H1 (cell line): ENCODE measurements around the gene UTRN. TPM values are rescaled to one million over a fixed set of nuclear protein-coding genes. Genes with fewer than 3 reads are reported as not detected.

Experiments
- CTCF ChIA-PET: fragments of 300-600 bp; sonication (Branson Sonifier 250); formaldehyde crosslinking; loops from one replicate; lab custom pipeline; 2021; ENCODE audit not compliant: partially characterized antibody; lab: Charles Lee
- POLR2A ChIA-PET: fragments of 300-600 bp; sonication (Branson Sonifier 250); formaldehyde crosslinking; loops from one replicate; lab custom pipeline; 2021; ENCODE audit warnings: inconsistent platforms; ENCODE audit not compliant: partially characterized antibody; lab: Charles Lee
- DNase-seq, 2 experiments: peaks; one replicate each; pipeline versions ENCODE4 v3.0.0 to v3.0.0-alpha.2; 2010 to 2022; ENCODE audit warnings: low spot score in 2 of 2, low read depth in 1 of 2, mixed read lengths in 1 of 2
- FAIRE-seq: peaks from 2 replicates; lab custom pipeline; 2011; peaks lifted over from hg19 to GRCh38; lab: Jason Lieb, UNC
- H2AFZ ChIP-seq: 2 replicates; pipeline ENCODE4 v1.8.1; 2012; ENCODE audit warnings: low read length, inconsistent platforms
- H2AK5ac ChIP-seq: 2 replicates; pipeline ENCODE4 v1.6.1; 2013; ENCODE audit warnings: low read depth, low read length
- H2BK120ac ChIP-seq: replicated peaks from 2 replicates; pipeline ENCODE3; 2013; ENCODE audit warnings: low read depth, low read length, inconsistent platforms
- H2BK12ac ChIP-seq: 2 replicates; pipeline ENCODE4 v1.6.1; 2013; ENCODE audit warnings: low read depth, low read length
- H2BK15ac ChIP-seq: 2 replicates; pipeline ENCODE4 v1.6.1; 2013; ENCODE audit warnings: low read length
- H2BK20ac ChIP-seq: 2 replicates; pipeline ENCODE4 v1.6.1; 2013; ENCODE audit warnings: low read length
- H2BK5ac ChIP-seq: 2 replicates; pipeline ENCODE4 v1.6.1; 2013; ENCODE audit warnings: low read depth, low read length
- H3K14ac ChIP-seq: 2 replicates; pipeline ENCODE4 v1.6.1; 2013; ENCODE audit warnings: inconsistent platforms; ENCODE audit not compliant: insufficient read length
- H3K18ac ChIP-seq: 2 replicates; pipeline ENCODE4 v1.6.1; 2013; ENCODE audit warnings: low read length; ENCODE audit errors: extremely low read depth
- H3K23ac ChIP-seq: 2 replicates; pipeline ENCODE4 v1.6.1; 2013; ENCODE audit warnings: inconsistent platforms; ENCODE audit not compliant: insufficient read length
- H3K23me2 ChIP-seq: 2 replicates; pipeline ENCODE4 v1.6.1; 2013; ENCODE audit warnings: low read depth, low read length
- H3K27ac ChIP-seq: 2 replicates; pipeline ENCODE4 v1.6.1; 2011; ENCODE audit warnings: low read depth, low read length, inconsistent platforms
- H3K27me3 ChIP-seq, 4 experiments: replicated peaks in 1 of 4; 1 replicate in 1 of 4; 2 replicates in 3 of 4; pipeline versions ENCODE4 v1.6.1 to v1.8.1; 2011 to 2013; ENCODE audit warnings: low read length in 3 of 4, mild to moderate bottlenecking in 3 of 4, inconsistent platforms in 2 of 4, mixed read lengths in 2 of 4, moderate library complexity in 1 of 4; ENCODE audit not compliant: control insufficient read depth in 3 of 4, insufficient read depth in 3 of 4; ENCODE audit errors: extremely low read depth in 1 of 4
- H3K36me3 ChIP-seq, 4 experiments: 2 replicates each; pipeline versions ENCODE4 v1.6.1 to v1.8.1; 2011 to 2013; ENCODE audit warnings: mild to moderate bottlenecking in 4 of 4, low read length in 3 of 4, moderate library complexity in 2 of 4, control low read depth in 1 of 4, inconsistent platforms in 1 of 4; ENCODE audit not compliant: insufficient read depth in 4 of 4, control insufficient read depth in 2 of 4
- H3K4ac ChIP-seq: replicated peaks from 2 replicates; pipeline ENCODE3; 2013; ENCODE audit warnings: low read length, low read depth, mixed read lengths, inconsistent platforms; ENCODE audit not compliant: insufficient read length
- H3K4me1 ChIP-seq, 4 experiments: replicated peaks in 1 of 4; 1 replicate in 1 of 4; 2 replicates in 3 of 4; pipeline versions ENCODE4 v1.6.1 to v1.8.1; 2011 to 2013; ENCODE audit warnings: low read length in 3 of 4, inconsistent platforms in 2 of 4, mixed read lengths in 1 of 4; ENCODE audit not compliant: insufficient read depth in 4 of 4, control insufficient read depth in 3 of 4
- H3K4me2 ChIP-seq, 2 experiments: 2 replicates each; pipeline versions ENCODE4 v1.6.1 to v1.8.1; 2011 to 2013; ENCODE audit warnings: low read depth in 2 of 2, low read length in 2 of 2, control low read depth in 1 of 2, inconsistent platforms in 1 of 2, mild to moderate bottlenecking in 1 of 2; ENCODE audit not compliant: insufficient read depth in 1 of 2
- H3K4me3 ChIP-seq, 4 experiments: fragments of 200-600, 300-600 bp in 1 of 4; sonication (generic), shearing (Covaris generic), sonication (Bioruptor Twin) in 1 of 4; 2 replicates each; pipeline versions ENCODE4 v1.5.1 to v1.8.1; 2011 to 2016; ENCODE audit warnings: low read length in 4 of 4, low read depth in 3 of 4, control low read depth in 2 of 4, inconsistent platforms in 2 of 4, mild to moderate bottlenecking in 2 of 4, mixed read lengths in 1 of 4, moderate library complexity in 1 of 4; ENCODE audit not compliant: insufficient read depth in 2 of 4; ENCODE audit errors: extremely low read depth in 1 of 4
- H3K56ac ChIP-seq: replicated peaks from 2 replicates; pipeline ENCODE3; 2013; ENCODE audit warnings: low read depth, mild to moderate bottlenecking, mixed read lengths, low read length, inconsistent platforms; ENCODE audit not compliant: insufficient read length
- H3K79me1 ChIP-seq: 2 replicates; pipeline ENCODE4 v1.6.1; 2013; ENCODE audit warnings: low read depth, low read length, control low read depth
- H3K79me2 ChIP-seq, 2 experiments: 2 replicates each; pipeline versions ENCODE4 v1.6.1 to v1.8.1; 2012 to 2013; ENCODE audit warnings: low read length in 2 of 2, mild to moderate bottlenecking in 2 of 2, inconsistent platforms in 1 of 2; ENCODE audit not compliant: insufficient read depth in 2 of 2, control insufficient read depth in 1 of 2
- H3K9ac ChIP-seq, 4 experiments: replicated peaks in 1 of 4; 1 replicate in 1 of 4; 2 replicates in 3 of 4; pipeline versions ENCODE4 v1.6.1 to v1.8.1; 2011 to 2013; ENCODE audit warnings: low read depth in 3 of 4, low read length in 3 of 4, control low read depth in 2 of 4, mild to moderate bottlenecking in 2 of 4, moderate library complexity in 2 of 4, inconsistent platforms in 1 of 4; ENCODE audit errors: extremely low read depth in 1 of 4
- H3K9me3 ChIP-seq, 2 experiments: 2 replicates each; pipeline versions ENCODE4 v1.6.1 to v1.8.1; 2012 to 2013; ENCODE audit warnings: mild to moderate bottlenecking in 2 of 2, moderate library complexity in 2 of 2, control low read depth in 1 of 2, inconsistent platforms in 1 of 2, low read depth in 1 of 2, low read length in 1 of 2, mixed read lengths in 1 of 2; ENCODE audit not compliant: insufficient read depth in 2 of 2
- H4K20me1 ChIP-seq, 2 experiments: replicated peaks in 1 of 2; 2 replicates each; pipeline versions ENCODE3 to v1.8.1; 2011 to 2013; ENCODE audit warnings: inconsistent platforms in 2 of 2, low read length in 2 of 2, mild to moderate bottlenecking in 1 of 2; ENCODE audit not compliant: insufficient read depth in 2 of 2, control insufficient read depth in 1 of 2
- H4K5ac ChIP-seq: 2 replicates; pipeline ENCODE4 v1.6.1; 2013; ENCODE audit warnings: low read length, low read depth, mixed read lengths, inconsistent platforms; ENCODE audit not compliant: insufficient read length
- H4K8ac ChIP-seq: 2 replicates; pipeline ENCODE4 v1.8.0; 2013; ENCODE audit warnings: mild to moderate bottlenecking, moderate library complexity, low read length, inconsistent platforms; ENCODE audit not compliant: insufficient read depth; ENCODE audit errors: extremely low read depth
- H4K91ac ChIP-seq: replicated peaks from 2 replicates; pipeline ENCODE3; 2013; ENCODE audit warnings: low read length, mixed read lengths, inconsistent platforms; ENCODE audit not compliant: insufficient read length
- GABPA ChIP-seq: IDR thresholded peaks from 2 replicates; pipeline ENCODE4 v1.6.1; 2011; ENCODE audit warnings: mild to moderate bottlenecking, low read length, moderate library complexity, borderline replicate concordance; ENCODE audit not compliant: insufficient read depth
- HDAC2 ChIP-seq, 2 experiments: fragments of 300-600 bp in 1 of 2; sonication (generic) in 1 of 2; IDR thresholded peaks; 2 replicates each; pipeline ENCODE4 v1.6.1; 2011 to 2012; ENCODE audit warnings: low read depth in 2 of 2, low read length in 2 of 2, mild to moderate bottlenecking in 2 of 2, moderate library complexity in 2 of 2, borderline replicate concordance in 1 of 2, inconsistent platforms in 1 of 2
- MAFK ChIP-seq: IDR thresholded peaks from 2 replicates; pipeline ENCODE4 v1.6.1; 2012; ENCODE audit warnings: low read depth, mild to moderate bottlenecking, improper control_type of control experiment, low read length
- POLR2AphosphoS5 ChIP-seq: IDR thresholded peaks from 2 replicates; pipeline ENCODE4 v1.6.1; 2011; ENCODE audit warnings: low read depth, low read length
- RBBP5 ChIP-seq: IDR thresholded peaks from 2 replicates; pipeline ENCODE4 v1.7.1; 2012; ENCODE audit warnings: low read depth, mild to moderate bottlenecking, inconsistent platforms, low read length, moderate library complexity, borderline replicate concordance
- SUZ12 ChIP-seq: fragments of 200-600 bp; sonication (generic); IDR thresholded peaks from 2 replicates; pipeline ENCODE4 v1.6.1; 2012; ENCODE audit warnings: mild to moderate bottlenecking, inconsistent platforms, low read length, moderate library complexity, mixed read lengths
- TAF1 ChIP-seq: IDR thresholded peaks from 2 replicates; pipeline ENCODE4 v1.6.1; 2011; ENCODE audit warnings: mild to moderate bottlenecking, low read depth, low read length
- TBP ChIP-seq: IDR thresholded peaks from 2 replicates; pipeline ENCODE4 v1.6.1; 2011; ENCODE audit warnings: low read depth, low read length, improper control_type of control experiment
- WGBS, 2 experiments: shearing (Covaris generic) in 1 of 2; methylation state at CpG; one replicate each; pipeline versions ENCODE4 v1.1.6 to v1.1.7; 2013 to 2015; ENCODE audit warnings: low lambda C conversion rate in 2 of 2, mixed read lengths in 2 of 2, inconsistent platforms in 1 of 2, low coverage in 1 of 2, missing lambda C conversion rate in 1 of 2; ENCODE audit not compliant: insufficient replicate concordance in 2 of 2, insufficient coverage in 1 of 2, insufficient read length in 1 of 2; ENCODE audit errors: extremely low coverage in 1 of 2, missing lambda C conversion rate in 1 of 2; 5-methylcytosine and 5-hydroxymethylcytosine counted together
- polyA plus RNA-seq, 7 experiments: library from polyadenylated mRNA; depleted of rRNA in 3 of 7; stranded (reverse) in 5 of 7; unstranded in 2 of 7; fragments of >200 nt in 5 of 7; fragments of 200-250 nt in 2 of 7; gene quantifications; 1 replicate in 5 of 7; 2 replicates in 1 of 7; 4 replicates in 1 of 7; pipeline versions ENCODE4 v1.2.1 to v1.2.3, GENCODE V29; 2011 to 2013; ENCODE audit warnings: missing spikeins in 2 of 7, mixed read lengths in 2 of 7
- total RNA-seq: library from RNA; stranded (reverse); fragmentation: NEBNext Ultra II Directional; extraction: Animal tissue kit (Norgen Biotek cat#: 25700); gene quantifications from 2 replicates; pipeline ENCODE4 v1.2.1, GENCODE V29; 2021
- TF ChIP-seq, protein P1 (sequence below): IDR thresholded peaks from 2 replicates; pipeline ENCODE4 v1.6.1; 2011; ENCODE audit warnings: low read depth, mild to moderate bottlenecking, low read length; ENCODE audit not compliant: insufficient read depth

UTRN gene
- total and polyA plus RNA-seq, 2 of the 8 experiments (the other 6 are each of a cell fraction or from before 2014, with no cell fraction given): 25.0 to 112 TPM

DNA sequence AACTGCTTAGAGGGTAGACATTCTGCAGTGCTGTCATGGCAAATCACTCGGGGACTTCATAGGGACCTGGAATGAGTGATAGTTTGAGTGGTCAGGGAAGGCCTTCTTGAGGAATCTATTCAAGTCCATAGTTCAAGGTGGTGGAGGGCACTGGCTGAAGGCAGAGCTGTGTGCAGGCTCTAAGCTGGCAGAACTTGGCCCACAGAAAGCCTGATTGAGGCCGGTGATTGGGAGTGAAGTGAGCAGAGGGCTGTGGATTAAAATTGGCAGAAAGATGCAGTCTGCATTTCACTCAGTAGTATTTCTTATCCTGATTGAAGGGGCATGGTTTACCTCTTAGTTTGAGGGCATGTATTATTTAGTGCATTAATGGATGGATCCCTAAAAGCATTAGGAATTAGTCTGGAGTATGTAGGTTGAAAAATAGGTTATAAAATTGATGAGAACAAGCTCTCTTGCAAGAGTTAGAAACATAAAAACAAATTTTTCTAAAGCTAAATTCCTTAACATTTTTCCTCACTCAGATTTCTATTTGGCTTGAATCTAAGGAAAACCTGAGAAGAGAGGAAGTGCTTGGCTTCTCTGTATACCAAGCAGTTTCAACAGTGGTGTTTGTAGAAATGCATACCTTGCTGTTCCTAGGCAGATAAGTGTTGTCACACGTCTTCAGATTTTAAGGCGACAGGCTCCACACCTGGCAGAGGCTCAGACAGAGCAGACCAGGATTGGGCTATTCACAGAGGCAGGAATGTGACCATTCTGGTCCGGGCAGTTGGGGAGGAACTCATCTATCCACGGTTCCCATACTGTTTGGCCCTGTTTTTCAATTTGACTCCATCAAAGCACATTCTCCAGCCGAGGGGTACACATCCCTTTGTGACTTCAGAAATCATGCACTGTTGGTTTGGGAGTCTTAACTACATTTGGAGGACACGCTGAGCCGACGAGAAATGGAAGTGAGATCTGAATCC lies 45.2 kb downstream of the UTRN start:
- Histone ChIP-seq H4K20me1 (peaks cover 0 to 2% of the 10 kb centered on the region in 2 experiments), H3K4me3 (peak overlapping the region; percentile 18 to 48 (median 28); a peak in 6 of 8 replicates), H4K8ac (no peak overlapping the region), H3K79me1 (no peaks in the 10 kb centered on the region; the same call in 1 of the 2 replicates), H3K4ac (peak overlapping the region; percentile 76), H3K36me3 (no peaks in the 10 kb centered on the region), H2BK12ac (peak overlapping the region; percentile 94), H4K5ac (peak overlapping the region; percentile 80), H3K56ac (no peak overlapping the region), H3K9ac (peak overlapping the region; percentile 10 to 45 (median 28); a peak in 6 of 7 replicates), H2BK120ac (peak overlapping the region; percentile 95), H3K27ac (peak overlapping the region; percentile 68), H3K27me3 (no peaks in the 10 kb centered on the region), H3K79me2 (peaks cover 0 to 61% of the 10 kb centered on the region in 2 experiments; a peak in 3 of 4 replicates), H3K14ac (no peak overlapping the region), H2AK5ac (peak overlapping the region; percentile 97), H2AFZ (no peak overlapping the region), H3K4me1 (peaks cover 6 to 34% (median 27%) of the 10 kb centered on the region in 4 experiments), H2BK5ac (peak overlapping the region; percentile 94), H2BK15ac (peak overlapping the region; percentile 21; the same call in 1 of the 2 replicates), H3K9me3 (no peaks in the 10 kb centered on the region), H3K23me2 (no peaks in the 10 kb centered on the region), H2BK20ac (peak overlapping the region; percentile 80), H4K91ac (peak overlapping the region; percentile 91), H3K18ac (peak overlapping the region; percentile 95; the same call in 1 of the 2 replicates), H3K23ac (no peak overlapping the region), H3K4me2 (peak overlapping the region; percentile 69 to 91)
- CTCF ChIA-PET: interaction anchor here (0.7 to 1.1 kb wide), 2 partner anchors 24 to 63 kb away, joined by 3 read pairs; no protein-coding TSS in a partner anchor
- 26% methylated on average over 10 of the region's 10 CpGs; no CpG with 5 or more reads in 1 of the 2 experiments for WGBS, 2 experiments
- peak; percentile 96 for FAIRE-seq
- peak; percentile 63 to 81 for DNase-seq
- POLR2A ChIA-PET: interaction anchor here (0.7 to 2.4 kb wide), 9 partner anchors 9 to 64 kb away, joined by 3 to 7 read pairs (median 4); no protein-coding TSS in a partner anchor
- peak; percentile 83 for TF ChIP-seq POLR2AphosphoS5
- TF ChIP-seq, protein P1, sequence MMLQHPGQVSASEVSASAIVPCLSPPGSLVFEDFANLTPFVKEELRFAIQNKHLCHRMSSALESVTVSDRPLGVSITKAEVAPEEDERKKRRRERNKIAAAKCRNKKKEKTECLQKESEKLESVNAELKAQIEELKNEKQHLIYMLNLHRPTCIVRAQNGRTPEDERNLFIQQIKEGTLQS: no peak
- peak; percentile 41 to 85; a peak in 2 of 4 replicates for TF ChIP-seq HDAC2 (IDR thresholded peaks at IDR 0.05; ENCODE audit: borderline replicate concordance in 1 of 2, low read depth in 2 of 2, low read length in 2 of 2)
- peak; percentile 69; the same call in 1 of the 2 replicates for TF ChIP-seq TBP
- TF ChIP-seq SUZ12: no peak
- TF ChIP-seq TAF1: peak; percentile 78
- TF ChIP-seq GABPA: no peak
- peak; percentile 15; the same call in 1 of the 2 replicates for TF ChIP-seq MAFK
- TF ChIP-seq RBBP5: peak; percentile 99
